Gastrocnemius medialis (tissue), 4 donors: ENCODE data around the gene ATF4.

ENCODE experiments used
- CTCF ChIP-seq, 5 experiments: fragments of 450-650 bp in 3 of 5; fragments of 200-600 bp in 2 of 5; sonication (generic) in 2 of 5; IDR thresholded peaks in 4 of 5; conservative IDR thresholded peaks in 1 of 5; 1 replicate in 4 of 5; 2 replicates in 1 of 5; pipeline ENCODE4 v1.5.1; 2016 to 2019; ENCODE audit warnings: antibody characterized with exemption in 5 of 5, mild to moderate bottlenecking in 3 of 5, moderate library complexity in 3 of 5
- POLR2A ChIP-seq, 2 donors: fragments of 450-650 bp; IDR thresholded peaks; one replicate each; pipeline ENCODE4 v1.6.1; 2017; ENCODE audit warnings: antibody characterized with exemption in 2 of 2, mild to moderate bottlenecking in 2 of 2, moderate library complexity in 2 of 2

- TF ChIP-seq CTCF (IDR thresholded peaks at IDR 0.05 in 4 of 5, conservative IDR thresholded peaks at IDR 0.05 in 1 of 5) (no peak), POLR2A (IDR thresholded peaks at IDR 0.05) (no peak)
These were observed 22.7 kb downstream of the ATF4 start for GRCh38 chr22:39543095-39543494.
